Panc1 (cell line): Measurements from ENCODE around the gene FAM168B. TPM values are rescaled to one million over a fixed set of nuclear protein-coding genes. Genes with fewer than 3 reads are reported as not detected.

Source experiments
- ATAC-seq: fragments of 200-7000 bp; cut with Tn5 transposase; 2 replicates; pipeline ENCODE4 v1.9.1; 2020; ENCODE audit warnings: mild to moderate bottlenecking, moderate library complexity
- BruUV-seq: library from RNA; stranded (reverse); fragments of 400-500 nt; replicated peaks from 2 replicates; lab custom pipeline; 2021; lab: Mats Ljungman, UMichigan
- CTCF ChIA-PET: fragments of 300-600 bp; sonication (Branson Sonifier 250); formaldehyde crosslinking; loops from one replicate; lab custom pipeline; 2022; ENCODE audit warnings: antibody characterized with exemption; lab: Charles Lee
- POLR2A ChIA-PET: fragments of 300-600 bp; sonication (Branson Sonifier 250); formaldehyde crosslinking; loops from one replicate; lab custom pipeline; 2022; ENCODE audit warnings: antibody characterized with exemption; lab: Charles Lee
- DNase-seq: peaks from one replicate; pipeline ENCODE4 v3.0.0-alpha.2; 2010; ENCODE audit warnings: low read depth, low spot score
- H3K27ac ChIP-seq: 2 replicates; pipeline ENCODE4 v1.5.1; 2011; ENCODE audit warnings: mild to moderate bottlenecking, low read length, inconsistent platforms
- H3K27me3 ChIP-seq: fragments of 200-500 bp; sonication (Bioruptor generic); 2 replicates; pipeline ENCODE4 v1.6.0; 2014; ENCODE audit warnings: low read length, inconsistent platforms; ENCODE audit not compliant: control insufficient read depth, insufficient read depth
- H3K36me3 ChIP-seq: fragments of 200-500 bp; sonication (Bioruptor generic); 2 replicates; pipeline ENCODE4 v1.5.1; 2014; ENCODE audit warnings: inconsistent platforms, mild to moderate bottlenecking, low read length, moderate library complexity; ENCODE audit not compliant: control insufficient read depth, insufficient read depth
- H3K4me1 ChIP-seq: 2 replicates; pipeline ENCODE4 v1.5.1; 2011; ENCODE audit warnings: inconsistent platforms, mild to moderate bottlenecking, low read length, moderate library complexity; ENCODE audit not compliant: control insufficient read depth, insufficient read depth
- H3K4me3 ChIP-seq, 2 experiments: 2 replicates each; pipeline ENCODE4 v1.5.1; 2011 to 2012; ENCODE audit warnings: low read depth in 2 of 2, low read length in 2 of 2, mild to moderate bottlenecking in 2 of 2, inconsistent platforms in 1 of 2, moderate library complexity in 1 of 2
- H3K9me3 ChIP-seq: fragments of 200-500 bp; sonication (Bioruptor generic); 2 replicates; pipeline ENCODE4 v1.5.1; 2014; ENCODE audit warnings: low read depth, mild to moderate bottlenecking, inconsistent platforms, low read length, moderate library complexity; ENCODE audit not compliant: control insufficient read depth, insufficient read depth
- CTCF ChIP-seq: fragments of 450-650 bp; IDR thresholded peaks from 2 replicates; pipeline ENCODE4 v1.5.1; 2017; ENCODE audit warnings: mild to moderate bottlenecking
- POLR2AphosphoS5 ChIP-seq: IDR thresholded peaks from 2 replicates; pipeline ENCODE4 v1.6.1; 2012; ENCODE audit warnings: mild to moderate bottlenecking, low read depth, low read length, moderate library complexity
- REST ChIP-seq, 2 experiments: IDR thresholded peaks; 2 replicates each; pipeline ENCODE4 v1.6.1; 2011 to 2012; ENCODE audit warnings: low read depth in 2 of 2, control low read depth in 1 of 2, low read length in 1 of 2, mild to moderate bottlenecking in 1 of 2, moderate library complexity in 1 of 2; ENCODE audit not compliant: insufficient read depth in 1 of 2
- SIN3A ChIP-seq: IDR thresholded peaks from 2 replicates; pipeline ENCODE4 v1.6.1; 2012; ENCODE audit warnings: low read depth, mild to moderate bottlenecking, low read length, moderate library complexity, borderline replicate concordance; ENCODE audit not compliant: insufficient read depth
- TCF7L2 ChIP-seq: IDR thresholded peaks from 2 replicates; pipeline ENCODE4 v1.6.1; 2011; ENCODE audit warnings: mild to moderate bottlenecking, low read depth, low read length, inconsistent platforms
- in situ Hi-C: cut with HindIII; loops from 2 replicates; pipeline ENCODE4 v1.10.0; 2016; ENCODE audit warnings: low sequenced_read_pairs, low pct_unique_long_range_greater_than_20kb
- intact Hi-C: fragments of 100-400 bp; cut with micrococcal nuclease; formaldehyde crosslinking; loops from one replicate; pipeline ENCODE4 v1.10.0; 2022; ENCODE audit not compliant: unreplicated experiment
- total RNA-seq: library from RNA; stranded (reverse); gene quantifications from one replicate; pipeline ENCODE4 v1.2.1, GENCODE V29; 2021; ENCODE audit not compliant: unreplicated experiment

Gene FAM168B
- total RNA-seq, 1 experiment from 2014 or later: 137 TPM

- no peak for ATAC-seq
- POLR2A ChIA-PET: no interaction called here
- CTCF ChIA-PET: no interaction called here
- Histone ChIP-seq H3K36me3 (peaks cover 3% of the 10 kb centered on the region; the same call in 1 of the 2 replicates), H3K9me3 (no peaks in the 10 kb centered on the region), H3K4me3 (no peak overlapping the region), H3K27ac (no peak overlapping the region), H3K27me3 (no peaks in the 10 kb centered on the region), H3K4me1 (no peaks in the 10 kb centered on the region)
- TF ChIP-seq TCF7L2 (no peak), SIN3A (no peak), REST (IDR thresholded peaks at IDR 0.05; ENCODE audit: insufficient read depth in 1 of 2, low read depth in 2 of 2, low read length in 1 of 2) (no peak), POLR2AphosphoS5 (no peak), CTCF (no peak)
- BruUV-seq: no TSS peak
- intact Hi-C loops: no loop called here
- no peak for DNase-seq
- in situ Hi-C loops: no loop called here
Measured at GRCh38 chr2:131044075-131044756, 49.0 kb downstream of the FAM168B start.

GRCh38 chr2:131043199-131044074, 49.8 kb downstream of the FAM168B start:
- Histone ChIP-seq H3K36me3 (no peaks in the 10 kb centered on the region), H3K27ac (no peak overlapping the region), H3K4me3 (no peak overlapping the region), H3K4me1 (no peaks in the 10 kb centered on the region), H3K9me3 (no peaks in the 10 kb centered on the region), H3K27me3 (no peaks in the 10 kb centered on the region)
- DNase-seq (no peak), ATAC-seq (no peak)
- no peak for TF ChIP-seq TCF7L2
- in situ Hi-C loops (no loop called here), intact Hi-C loops (no loop called here)
- ChIA-PET CTCF (no interaction called here), POLR2A (no interaction called here)
- no TSS peak for BruUV-seq
